ENCODE data around the gene FANCC. TPM values are rescaled to one million over a fixed set of nuclear protein-coding genes. Genes with fewer than 3 reads are reported as not detected.

FANCC gene
- total and polyA plus RNA-seq, 2 of the 8 experiments (the other 6 are each of a cell fraction or from before 2014, with no cell fraction given) = 7.8 to 15.2 TPM

DNA sequence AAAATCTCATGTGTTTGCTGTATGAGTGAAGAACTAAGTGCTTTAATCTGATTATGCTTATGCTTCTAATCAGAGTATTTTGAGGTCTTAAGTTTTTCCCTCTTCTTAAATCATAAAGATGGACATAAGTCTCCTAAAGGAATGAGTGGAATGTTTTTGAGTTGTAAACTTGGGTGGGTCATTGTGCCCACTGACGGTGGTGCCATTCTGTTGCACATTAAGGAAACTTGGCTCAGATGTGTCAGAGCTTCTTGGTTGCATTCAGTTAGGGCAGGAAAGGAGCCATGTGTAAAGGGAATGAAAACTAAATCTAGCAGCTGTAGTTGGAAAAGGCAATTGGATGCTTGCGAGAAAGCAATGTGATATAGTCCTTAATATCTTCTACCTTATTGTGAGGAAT, 256.6 kb downstream of the FANCC start (continued):
- TF ChIP-seq, protein P1, sequence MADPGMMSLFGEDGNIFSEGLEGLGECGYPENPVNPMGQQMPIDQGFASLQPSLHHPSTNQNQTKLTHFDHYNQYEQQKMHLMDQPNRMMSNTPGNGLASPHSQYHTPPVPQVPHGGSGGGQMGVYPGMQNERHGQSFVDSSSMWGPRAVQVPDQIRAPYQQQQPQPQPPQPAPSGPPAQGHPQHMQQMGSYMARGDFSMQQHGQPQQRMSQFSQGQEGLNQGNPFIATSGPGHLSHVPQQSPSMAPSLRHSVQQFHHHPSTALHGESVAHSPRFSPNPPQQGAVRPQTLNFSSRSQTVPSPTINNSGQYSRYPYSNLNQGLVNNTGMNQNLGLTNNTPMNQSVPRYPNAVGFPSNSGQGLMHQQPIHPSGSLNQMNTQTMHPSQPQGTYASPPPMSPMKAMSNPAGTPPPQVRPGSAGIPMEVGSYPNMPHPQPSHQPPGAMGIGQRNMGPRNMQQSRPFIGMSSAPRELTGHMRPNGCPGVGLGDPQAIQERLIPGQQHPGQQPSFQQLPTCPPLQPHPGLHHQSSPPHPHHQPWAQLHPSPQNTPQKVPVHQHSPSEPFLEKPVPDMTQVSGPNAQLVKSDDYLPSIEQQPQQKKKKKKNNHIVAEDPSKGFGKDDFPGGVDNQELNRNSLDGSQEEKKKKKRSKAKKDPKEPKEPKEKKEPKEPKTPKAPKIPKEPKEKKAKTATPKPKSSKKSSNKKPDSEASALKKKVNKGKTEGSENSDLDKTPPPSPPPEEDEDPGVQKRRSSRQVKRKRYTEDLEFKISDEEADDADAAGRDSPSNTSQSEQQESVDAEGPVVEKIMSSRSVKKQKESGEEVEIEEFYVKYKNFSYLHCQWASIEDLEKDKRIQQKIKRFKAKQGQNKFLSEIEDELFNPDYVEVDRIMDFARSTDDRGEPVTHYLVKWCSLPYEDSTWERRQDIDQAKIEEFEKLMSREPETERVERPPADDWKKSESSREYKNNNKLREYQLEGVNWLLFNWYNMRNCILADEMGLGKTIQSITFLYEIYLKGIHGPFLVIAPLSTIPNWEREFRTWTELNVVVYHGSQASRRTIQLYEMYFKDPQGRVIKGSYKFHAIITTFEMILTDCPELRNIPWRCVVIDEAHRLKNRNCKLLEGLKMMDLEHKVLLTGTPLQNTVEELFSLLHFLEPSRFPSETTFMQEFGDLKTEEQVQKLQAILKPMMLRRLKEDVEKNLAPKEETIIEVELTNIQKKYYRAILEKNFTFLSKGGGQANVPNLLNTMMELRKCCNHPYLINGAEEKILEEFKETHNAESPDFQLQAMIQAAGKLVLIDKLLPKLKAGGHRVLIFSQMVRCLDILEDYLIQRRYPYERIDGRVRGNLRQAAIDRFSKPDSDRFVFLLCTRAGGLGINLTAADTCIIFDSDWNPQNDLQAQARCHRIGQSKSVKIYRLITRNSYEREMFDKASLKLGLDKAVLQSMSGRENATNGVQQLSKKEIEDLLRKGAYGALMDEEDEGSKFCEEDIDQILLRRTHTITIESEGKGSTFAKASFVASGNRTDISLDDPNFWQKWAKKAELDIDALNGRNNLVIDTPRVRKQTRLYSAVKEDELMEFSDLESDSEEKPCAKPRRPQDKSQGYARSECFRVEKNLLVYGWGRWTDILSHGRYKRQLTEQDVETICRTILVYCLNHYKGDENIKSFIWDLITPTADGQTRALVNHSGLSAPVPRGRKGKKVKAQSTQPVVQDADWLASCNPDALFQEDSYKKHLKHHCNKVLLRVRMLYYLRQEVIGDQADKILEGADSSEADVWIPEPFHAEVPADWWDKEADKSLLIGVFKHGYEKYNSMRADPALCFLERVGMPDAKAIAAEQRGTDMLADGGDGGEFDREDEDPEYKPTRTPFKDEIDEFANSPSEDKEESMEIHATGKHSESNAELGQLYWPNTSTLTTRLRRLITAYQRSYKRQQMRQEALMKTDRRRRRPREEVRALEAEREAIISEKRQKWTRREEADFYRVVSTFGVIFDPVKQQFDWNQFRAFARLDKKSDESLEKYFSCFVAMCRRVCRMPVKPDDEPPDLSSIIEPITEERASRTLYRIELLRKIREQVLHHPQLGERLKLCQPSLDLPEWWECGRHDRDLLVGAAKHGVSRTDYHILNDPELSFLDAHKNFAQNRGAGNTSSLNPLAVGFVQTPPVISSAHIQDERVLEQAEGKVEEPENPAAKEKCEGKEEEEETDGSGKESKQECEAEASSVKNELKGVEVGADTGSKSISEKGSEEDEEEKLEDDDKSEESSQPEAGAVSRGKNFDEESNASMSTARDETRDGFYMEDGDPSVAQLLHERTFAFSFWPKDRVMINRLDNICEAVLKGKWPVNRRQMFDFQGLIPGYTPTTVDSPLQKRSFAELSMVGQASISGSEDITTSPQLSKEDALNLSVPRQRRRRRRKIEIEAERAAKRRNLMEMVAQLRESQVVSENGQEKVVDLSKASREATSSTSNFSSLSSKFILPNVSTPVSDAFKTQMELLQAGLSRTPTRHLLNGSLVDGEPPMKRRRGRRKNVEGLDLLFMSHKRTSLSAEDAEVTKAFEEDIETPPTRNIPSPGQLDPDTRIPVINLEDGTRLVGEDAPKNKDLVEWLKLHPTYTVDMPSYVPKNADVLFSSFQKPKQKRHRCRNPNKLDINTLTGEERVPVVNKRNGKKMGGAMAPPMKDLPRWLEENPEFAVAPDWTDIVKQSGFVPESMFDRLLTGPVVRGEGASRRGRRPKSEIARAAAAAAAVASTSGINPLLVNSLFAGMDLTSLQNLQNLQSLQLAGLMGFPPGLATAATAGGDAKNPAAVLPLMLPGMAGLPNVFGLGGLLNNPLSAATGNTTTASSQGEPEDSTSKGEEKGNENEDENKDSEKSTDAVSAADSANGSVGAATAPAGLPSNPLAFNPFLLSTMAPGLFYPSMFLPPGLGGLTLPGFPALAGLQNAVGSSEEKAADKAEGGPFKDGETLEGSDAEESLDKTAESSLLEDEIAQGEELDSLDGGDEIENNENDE (IDR thresholded peaks at IDR 0.05; ENCODE audit: insufficient replicate concordance, low read length) = no peak
- no peak for TF ChIP-seq TEAD4 (IDR thresholded peaks at IDR 0.05; ENCODE audit: low read depth, low read length)
